Stimulated activated CD8-positive, alpha-beta memory T cell treated with anti-CD3 and anti-CD28 coated beads, Interleukin-12 subunit alpha, Interleukin-12 subunit beta, amount 100 ng/mL, for 24 hours (primary cell): ENCODE measurements around the gene TEX9.
"Not testable (repeated sequence)": the region's sequence is repeated elsewhere in the genome, so short reads cannot be mapped to it uniquely, and the experiment has no call there.

Source experiments
- DNase-seq: peaks from one replicate; pipeline ENCODE4 v3.0.0-alpha.2; 2020; ENCODE audit errors: extremely low read depth

TEX9 gene

GRCh38 chr15:56365075-56365711 is at the start of gene TEX9:
TSS of gene TEX9 (plus strand) at chr15:56365426. CDS start at chr15:56365451, 25 bp downstream.
- peak; percentile 43 for DNase-seq

DNA sequence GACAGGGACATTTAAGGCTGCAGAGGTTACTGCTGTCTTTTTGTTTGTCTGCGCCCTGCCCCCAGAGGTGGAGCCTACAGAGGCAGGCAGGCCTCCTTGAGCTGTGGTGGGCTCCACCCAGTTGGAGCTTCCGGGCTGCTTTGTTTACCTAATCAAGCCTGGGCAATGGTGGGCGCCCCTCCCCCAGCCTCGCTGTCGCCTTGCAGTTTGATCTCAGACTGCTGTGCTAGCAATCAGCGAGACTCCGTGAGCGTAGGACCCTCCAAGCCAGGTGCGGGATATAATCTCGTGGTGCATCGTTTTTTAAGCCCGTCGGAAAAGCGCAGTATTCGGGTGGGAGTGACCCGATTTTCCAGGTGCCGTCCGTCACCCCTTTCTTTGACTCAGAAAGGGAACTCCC is 48.7 kb upstream of the TEX9 start:
- not testable (repeated sequence) for DNase-seq

DNA sequence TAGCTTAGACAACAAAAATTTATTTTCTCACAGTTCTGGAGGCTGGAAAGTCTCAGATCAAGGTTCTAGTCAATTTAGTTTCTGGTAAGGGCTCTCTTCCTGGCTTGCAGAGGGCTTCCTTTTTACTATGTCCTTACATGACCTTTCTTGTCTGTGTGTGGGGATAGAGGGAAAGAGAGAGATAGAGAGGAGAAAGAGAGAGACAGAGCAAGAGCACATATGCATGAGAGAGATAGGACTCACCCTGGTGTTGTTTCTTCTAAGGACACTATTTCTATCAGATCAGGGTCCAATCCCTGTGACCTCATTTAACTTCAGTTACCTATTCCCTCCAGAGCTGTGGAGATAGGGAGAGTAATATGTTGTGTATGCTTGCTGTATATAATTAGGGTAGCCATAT is 44.9 kb upstream of the TEX9 start:
- no peak for DNase-seq

GRCh38 chr15:56320861-56321260 is 44.4 kb upstream of the TEX9 start:
- DNase-seq = no peak

DNA sequence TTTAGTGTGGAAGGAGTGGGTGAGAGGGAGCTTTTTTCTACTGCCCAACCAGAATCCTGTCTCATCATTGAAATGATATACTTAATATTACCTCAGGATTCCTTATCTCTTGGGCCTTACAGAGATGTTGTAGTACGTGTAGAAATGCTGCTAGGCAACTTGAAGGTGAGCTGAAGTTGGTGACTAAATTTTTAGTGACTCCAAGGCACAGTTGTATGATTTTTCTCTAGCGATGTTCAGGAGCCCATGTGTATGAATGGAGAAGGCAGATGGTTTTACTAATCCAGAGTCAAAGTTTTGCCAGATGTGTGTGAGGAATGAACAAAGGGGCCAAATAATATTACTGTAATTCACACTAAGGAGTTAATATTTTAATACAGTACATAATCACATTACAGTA is 42.8 kb upstream of the TEX9 start:
- no peak for DNase-seq

GRCh38 chr15:56323435-56323834 is 41.8 kb upstream of the TEX9 start:
- DNase-seq = no peak

DNA sequence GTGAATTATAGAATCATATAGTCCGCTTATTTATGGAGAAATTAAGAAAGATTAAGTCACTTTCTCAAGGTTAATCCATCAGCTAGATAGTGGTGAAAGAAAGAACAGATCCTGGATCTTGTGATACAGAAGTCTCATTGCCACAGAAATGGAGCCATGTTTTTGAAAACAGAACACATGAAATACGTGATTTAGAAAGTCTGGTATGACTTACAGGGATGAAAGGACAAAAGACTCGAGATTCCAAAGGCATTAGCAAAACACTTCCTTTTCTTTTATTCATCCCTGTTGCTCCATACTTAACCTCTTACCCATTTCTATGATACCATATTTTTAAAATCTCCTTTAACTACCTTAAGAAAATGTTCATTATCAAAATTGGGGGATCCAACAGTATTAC is 40.0 kb upstream of the TEX9 start:
- DNase-seq = no peak

- no peak for DNase-seq
Measured at GRCh38 chr15:56327721-56328502, 37.3 kb upstream of the TEX9 start.

DNA sequence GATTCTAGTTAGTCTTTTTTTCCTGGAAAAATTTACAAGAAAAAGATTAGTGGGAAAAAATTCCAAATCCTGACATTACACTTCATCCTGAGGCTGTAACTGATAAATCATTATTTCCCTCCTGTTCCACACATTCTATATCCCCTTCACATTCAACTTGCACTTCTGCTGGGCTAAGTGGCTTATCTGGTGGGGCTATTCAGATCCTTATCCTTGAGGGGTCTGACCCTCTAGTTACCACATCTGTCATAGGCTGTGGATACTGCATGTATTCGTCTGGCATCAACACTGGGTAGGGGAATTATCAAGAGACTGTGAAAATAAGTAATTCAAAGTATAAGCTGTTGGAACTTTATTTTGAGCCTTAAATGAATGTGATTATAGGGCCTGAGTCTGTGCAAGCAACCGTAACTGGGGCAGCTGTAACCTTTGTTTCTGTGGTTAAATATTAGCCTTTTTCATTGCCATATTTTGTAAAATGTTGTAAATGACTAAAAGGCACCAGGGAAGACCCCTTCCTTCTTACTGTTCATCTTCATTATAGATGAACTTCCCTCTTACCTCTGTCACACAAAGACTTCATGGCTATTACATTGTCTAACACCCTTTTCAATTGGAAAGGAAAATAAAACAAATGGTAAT is 28.0 kb upstream of the TEX9 start:
- DNase-seq = no peak

DNA sequence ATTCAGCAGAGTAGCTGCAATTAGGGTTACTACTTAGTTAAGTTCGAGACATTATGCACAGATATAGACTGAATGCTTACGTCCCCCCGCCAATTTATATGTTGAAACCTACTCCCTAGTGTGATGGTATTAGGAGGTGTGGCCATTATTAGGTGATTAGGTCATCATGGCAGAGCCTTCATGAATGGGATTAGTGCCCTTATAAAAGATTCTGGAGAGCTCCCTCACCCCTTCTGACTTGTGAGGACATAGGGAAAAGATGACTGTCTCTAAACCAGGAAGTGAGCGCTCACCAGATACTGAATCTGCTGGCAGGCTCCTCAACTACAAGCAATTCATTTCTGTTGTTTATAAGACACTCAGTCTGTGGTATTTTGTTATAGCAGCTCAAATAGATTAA is 25.6 kb upstream of the TEX9 start:
- no peak for DNase-seq

- no peak for DNase-seq
Measured at GRCh38 chr15:56341201-56341600, 24.0 kb upstream of the TEX9 start.

DNA sequence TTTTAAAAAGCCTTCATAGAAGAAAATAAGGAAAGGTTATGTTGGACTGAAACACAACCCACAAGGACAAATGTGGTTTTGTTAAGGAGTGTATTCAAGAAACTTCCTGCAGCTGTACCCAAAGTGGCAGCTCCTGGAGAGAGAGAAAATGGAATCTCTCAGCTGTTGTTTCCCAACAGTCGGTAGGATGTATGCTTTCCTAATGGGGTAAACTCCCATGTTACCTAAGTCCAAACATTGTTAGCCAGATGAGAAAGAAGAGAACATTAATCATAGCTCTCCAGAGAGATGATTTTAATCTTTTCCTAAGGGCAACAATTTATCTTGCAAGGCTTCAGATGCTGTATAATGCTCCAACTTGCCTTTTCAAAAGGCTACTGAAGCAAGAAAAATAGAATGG is 22.6 kb upstream of the TEX9 start:
- no peak for DNase-seq

- no peak for DNase-seq
Measured at GRCh38 chr15:56343879-56344278, 21.3 kb upstream of the TEX9 start.

DNA sequence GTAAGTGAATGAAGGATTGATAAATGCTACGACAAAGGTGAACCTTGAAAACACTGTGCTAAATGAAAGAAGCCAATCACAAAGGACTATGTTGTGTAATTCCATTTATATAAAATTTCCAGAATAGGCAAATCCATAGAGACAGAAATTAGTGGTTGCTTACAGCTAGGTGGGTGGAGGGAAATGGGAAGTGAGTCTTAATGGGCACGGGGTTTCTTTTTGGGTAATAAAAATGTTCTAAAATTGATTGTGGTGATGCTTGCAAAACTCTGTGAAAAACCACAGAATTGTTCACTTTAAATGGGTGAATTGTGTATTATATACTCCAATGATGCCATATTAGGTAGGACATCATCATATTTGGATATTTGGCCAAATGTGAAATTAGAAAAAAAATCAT is 20.9 kb upstream of the TEX9 start:
- no peak for DNase-seq

DNA sequence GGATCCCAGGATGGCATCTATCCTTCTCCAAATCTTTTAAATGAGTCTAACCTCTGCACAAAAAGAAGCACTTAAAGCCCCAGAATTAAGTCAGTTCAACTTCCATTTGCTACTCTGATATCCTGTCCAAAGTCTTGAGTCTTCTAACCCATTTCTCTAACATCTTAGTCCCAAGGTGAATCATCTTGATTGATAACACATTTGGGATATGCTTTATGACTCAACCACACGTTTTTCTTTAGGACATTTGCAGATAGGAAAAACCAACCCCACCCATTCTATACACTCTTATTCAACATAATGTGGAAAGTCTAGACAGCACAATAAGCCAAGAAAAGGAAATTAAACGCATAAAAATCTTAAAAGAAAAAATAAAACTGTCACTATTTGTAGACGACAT is 18.8 kb upstream of the TEX9 start:
- no peak for DNase-seq

GRCh38 chr15:56349554-56349953 is 15.7 kb upstream of the TEX9 start:
- DNase-seq = no peak

- no peak for DNase-seq
Measured at GRCh38 chr15:56351353-56351752, 13.9 kb upstream of the TEX9 start.

- DNase-seq = no peak
Measured at GRCh38 chr15:56351957-56352506, 13.2 kb upstream of the TEX9 start.

DNA sequence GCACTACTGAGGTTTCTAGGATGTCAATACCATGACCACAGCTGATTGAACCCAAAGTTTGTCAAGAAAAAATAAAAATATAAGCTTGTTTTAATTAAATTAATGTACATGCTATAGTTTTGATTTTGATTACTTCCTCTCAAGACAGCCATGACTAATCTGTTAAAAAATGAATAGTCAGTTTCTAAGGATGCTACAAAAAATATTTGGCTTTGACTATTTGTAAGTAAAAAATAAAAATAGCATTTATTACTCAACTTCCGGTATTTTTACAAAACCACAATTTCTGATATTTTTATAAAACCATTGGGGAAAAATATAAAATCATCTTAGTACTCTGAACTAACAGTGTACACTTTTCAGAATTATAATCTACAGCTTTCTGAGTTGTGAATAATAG is 12.1 kb upstream of the TEX9 start:
- no peak for DNase-seq

- no peak for DNase-seq
Measured at GRCh38 chr15:56353740-56354139, 11.5 kb upstream of the TEX9 start.

DNA sequence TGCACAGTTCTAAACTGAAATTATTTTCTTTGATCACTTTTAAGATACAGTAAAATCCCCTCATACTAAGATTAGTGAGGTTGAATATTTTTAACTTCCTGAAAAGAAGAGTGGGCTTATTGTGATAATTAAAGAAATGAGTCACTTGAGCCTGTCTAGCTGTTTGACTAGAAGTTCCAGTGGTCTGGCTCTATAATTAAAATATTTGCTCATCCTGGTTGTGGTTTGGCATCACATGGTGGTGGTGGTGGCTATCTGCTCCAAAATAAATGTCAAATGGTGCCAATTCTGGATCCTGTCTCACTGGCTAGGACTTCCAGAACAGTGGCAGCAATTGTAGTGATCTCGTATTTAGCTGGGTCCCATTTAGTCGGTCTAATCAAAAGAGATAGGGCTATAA is 8.6 kb upstream of the TEX9 start:
- DNase-seq = no peak

DNA sequence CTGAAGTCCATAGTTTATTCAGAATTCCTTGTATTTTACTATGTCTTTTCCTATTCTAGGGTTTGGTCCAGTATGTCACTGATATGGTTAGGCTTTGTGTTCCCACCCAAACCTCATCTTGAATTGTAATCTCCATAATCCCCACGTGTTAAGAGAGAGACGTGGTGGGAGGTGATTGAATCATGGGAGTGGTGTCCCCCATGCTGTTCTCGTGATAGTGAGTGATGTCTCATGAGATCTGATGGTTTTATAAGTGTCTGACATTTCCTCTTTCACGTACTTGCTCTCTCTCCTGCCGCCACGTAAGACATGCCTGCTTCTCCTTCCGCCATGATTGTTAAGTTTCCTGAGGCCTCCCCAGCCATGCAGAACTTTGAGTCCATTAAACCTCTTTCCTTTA is 6.6 kb upstream of the TEX9 start:
- DNase-seq = no peak

DNA sequence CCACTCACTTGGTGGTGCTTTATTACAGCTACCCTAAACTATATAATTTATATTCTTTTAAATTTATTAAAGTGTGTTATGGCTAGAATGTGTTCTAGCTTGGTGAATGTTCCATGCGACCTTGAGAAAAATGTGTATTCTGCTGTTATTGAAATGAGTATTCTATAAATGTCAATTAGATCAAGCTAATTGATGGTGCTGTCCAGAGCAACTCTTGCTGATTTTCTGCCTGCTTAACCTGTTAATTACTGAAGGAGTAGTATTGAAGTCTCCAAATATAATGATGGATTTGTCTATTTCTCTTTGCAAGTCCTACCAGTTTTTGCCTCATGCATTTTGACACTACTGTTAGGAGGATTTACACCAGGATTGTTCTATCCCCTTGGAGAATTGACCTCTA is 3.2 kb upstream of the TEX9 start:
- DNase-seq = no peak
